Measurements from ENCODE around the gene DIS3L2.

DIS3L2 gene

GRCh38 chr2:232126301-232127099 is 165.0 kb downstream of the DIS3L2 start:
- Histone ChIP-seq H3K9me3 (ENCODE audit: control insufficient read depth, insufficient read depth, low read length) (no peaks in the 10 kb centered on the region), H3K9ac (ENCODE audit: low read depth, low read length) (no peak overlapping the region), H3K4me1 (ENCODE audit: control insufficient read depth, insufficient read depth, low read length) (peaks cover 6% of the 10 kb centered on the region; the same call in 1 of the 2 replicates), H3K36me3 (ENCODE audit: control insufficient read depth, insufficient read depth, low read length) (no peaks in the 10 kb centered on the region), H3K27me3 (ENCODE audit: control insufficient read depth, insufficient read depth, low read length) (no peaks in the 10 kb centered on the region), H3K27ac (ENCODE audit: low read depth, low read length) (no peak overlapping the region), H3K4me3 (ENCODE audit: low read depth, low read length) (no peak overlapping the region)

DNA sequence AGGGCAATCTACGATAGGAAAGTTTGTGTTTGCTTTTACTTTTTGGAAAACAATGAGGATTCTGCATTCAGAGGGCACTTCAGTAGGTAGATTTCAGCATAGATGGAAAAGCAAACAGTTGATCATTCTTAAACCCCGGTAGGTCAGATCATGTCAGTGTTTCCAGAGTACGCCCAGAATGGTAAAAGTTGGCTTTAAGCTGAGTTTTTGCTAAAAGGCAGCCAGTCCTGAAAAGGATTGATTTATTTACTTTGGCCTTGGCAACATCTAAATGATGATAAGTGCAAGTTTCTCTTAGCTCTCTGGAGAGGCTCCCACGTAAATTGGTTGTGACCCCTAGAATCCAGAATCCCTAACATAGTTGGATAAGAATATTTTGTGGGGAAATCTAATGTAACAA is 168.0 kb downstream of the DIS3L2 start:
- Histone ChIP-seq H3K36me3 (ENCODE audit: control insufficient read depth, insufficient read depth, low read length) (no peaks in the 10 kb centered on the region), H3K4me1 (ENCODE audit: control insufficient read depth, insufficient read depth, low read length) (peaks cover 16% of the 10 kb centered on the region), H3K27me3 (ENCODE audit: control insufficient read depth, insufficient read depth, low read length) (no peaks in the 10 kb centered on the region), H3K9ac (ENCODE audit: low read depth, low read length) (no peak overlapping the region), H3K27ac (ENCODE audit: low read depth, low read length) (no peak overlapping the region), H3K4me3 (ENCODE audit: low read depth, low read length) (no peak overlapping the region), H3K9me3 (ENCODE audit: control insufficient read depth, insufficient read depth, low read length) (no peaks in the 10 kb centered on the region)

- H3K27ac ChIP-seq (ENCODE audit: low read depth, low read length) = no peak overlapping the region
- H3K9me3 ChIP-seq (ENCODE audit: control insufficient read depth, insufficient read depth, low read length) = no peaks in the 10 kb centered on the region
- peaks cover 16% of the 10 kb centered on the region for H3K4me1 ChIP-seq (ENCODE audit: control insufficient read depth, insufficient read depth, low read length)
- H3K27me3 ChIP-seq (ENCODE audit: control insufficient read depth, insufficient read depth, low read length) = no peaks in the 10 kb centered on the region
- no peaks in the 10 kb centered on the region for H3K36me3 ChIP-seq (ENCODE audit: control insufficient read depth, insufficient read depth, low read length)
- no peak overlapping the region for H3K9ac ChIP-seq (ENCODE audit: low read depth, low read length)
- no peak overlapping the region for H3K4me3 ChIP-seq (ENCODE audit: low read depth, low read length)
Measured at GRCh38 chr2:232132181-232132580, 170.7 kb downstream of the DIS3L2 start.

DNA sequence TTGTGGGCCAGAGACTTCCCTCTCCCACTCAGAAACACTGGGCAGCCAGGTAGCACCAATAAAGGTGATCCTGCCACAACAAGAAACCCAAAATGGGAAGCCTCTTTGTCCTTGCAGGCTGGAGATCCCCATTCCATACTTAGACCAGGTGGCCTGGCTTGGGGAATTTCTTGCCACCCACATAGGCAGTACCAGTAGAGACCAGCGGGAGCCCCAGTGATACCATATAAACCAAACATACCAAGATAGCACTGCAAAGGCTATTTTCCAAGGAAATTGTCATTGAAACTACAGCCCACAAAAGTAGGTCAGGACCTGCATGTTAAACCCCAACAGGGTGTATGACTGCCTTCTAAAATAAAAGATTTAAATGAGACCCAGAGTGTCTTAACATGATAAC is 171.6 kb downstream of the DIS3L2 start:
- H3K27me3 ChIP-seq (ENCODE audit: control insufficient read depth, insufficient read depth, low read length) = no peaks in the 10 kb centered on the region
- no peak overlapping the region for H3K4me3 ChIP-seq (ENCODE audit: low read depth, low read length)
- peaks cover 16% of the 10 kb centered on the region for H3K4me1 ChIP-seq (ENCODE audit: control insufficient read depth, insufficient read depth, low read length)
- H3K9ac ChIP-seq (ENCODE audit: low read depth, low read length) = no peak overlapping the region
- H3K36me3 ChIP-seq (ENCODE audit: control insufficient read depth, insufficient read depth, low read length) = no peaks in the 10 kb centered on the region
- no peak overlapping the region for H3K27ac ChIP-seq (ENCODE audit: low read depth, low read length)
- no peaks in the 10 kb centered on the region for H3K9me3 ChIP-seq (ENCODE audit: control insufficient read depth, insufficient read depth, low read length)

DNA sequence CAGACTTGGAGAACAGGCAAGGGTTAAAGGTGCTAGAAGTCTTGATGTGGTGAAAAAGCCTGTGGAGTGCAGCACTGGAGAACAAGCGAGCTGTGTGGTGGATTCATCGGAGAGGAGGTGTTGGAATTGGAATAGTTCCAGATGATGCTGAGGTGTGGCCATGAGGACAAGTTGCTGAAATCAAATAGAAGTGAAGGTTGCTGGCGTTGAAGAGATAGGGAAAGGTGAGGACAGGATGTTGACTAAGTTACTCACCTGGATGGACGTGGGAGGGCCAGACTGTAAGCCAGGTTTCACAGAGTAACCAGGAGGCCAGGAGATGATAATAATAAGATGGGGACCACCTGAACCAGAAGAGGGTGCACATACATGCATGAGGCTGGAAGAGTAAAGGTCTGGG is 173.4 kb downstream of the DIS3L2 start:
- Histone ChIP-seq H3K27ac (ENCODE audit: low read depth, low read length) (no peak overlapping the region), H3K36me3 (ENCODE audit: control insufficient read depth, insufficient read depth, low read length) (no peaks in the 10 kb centered on the region), H3K9ac (ENCODE audit: low read depth, low read length) (no peak overlapping the region), H3K4me1 (ENCODE audit: control insufficient read depth, insufficient read depth, low read length) (peaks cover 16% of the 10 kb centered on the region), H3K27me3 (ENCODE audit: control insufficient read depth, insufficient read depth, low read length) (no peaks in the 10 kb centered on the region), H3K4me3 (ENCODE audit: low read depth, low read length) (no peak overlapping the region), H3K9me3 (ENCODE audit: control insufficient read depth, insufficient read depth, low read length) (no peaks in the 10 kb centered on the region)

GRCh38 chr2:232137356-232138147 is 176.0 kb downstream of the DIS3L2 start:
- Histone ChIP-seq H3K27ac (ENCODE audit: low read depth, low read length) (no peak overlapping the region), H3K27me3 (ENCODE audit: control insufficient read depth, insufficient read depth, low read length) (no peaks in the 10 kb centered on the region), H3K9me3 (ENCODE audit: control insufficient read depth, insufficient read depth, low read length) (no peaks in the 10 kb centered on the region), H3K36me3 (ENCODE audit: control insufficient read depth, insufficient read depth, low read length) (no peaks in the 10 kb centered on the region), H3K4me3 (ENCODE audit: low read depth, low read length) (no peak overlapping the region), H3K4me1 (ENCODE audit: control insufficient read depth, insufficient read depth, low read length) (0 out of 2 replicates have a peak, but pooled peaks cover 4% of the 10 kb centered on the region), H3K9ac (ENCODE audit: low read depth, low read length) (no peak overlapping the region)

GRCh38 chr2:232138441-232138840 is 176.9 kb downstream of the DIS3L2 start:
- H3K4me3 ChIP-seq (ENCODE audit: low read depth, low read length) = no peak overlapping the region
- no peak overlapping the region for H3K9ac ChIP-seq (ENCODE audit: low read depth, low read length)
- no peaks in the 10 kb centered on the region for H3K27me3 ChIP-seq (ENCODE audit: control insufficient read depth, insufficient read depth, low read length)
- H3K27ac ChIP-seq (ENCODE audit: low read depth, low read length) = no peak overlapping the region
- no peaks in the 10 kb centered on the region for H3K4me1 ChIP-seq (ENCODE audit: control insufficient read depth, insufficient read depth, low read length)
- H3K36me3 ChIP-seq (ENCODE audit: control insufficient read depth, insufficient read depth, low read length) = no peaks in the 10 kb centered on the region
- no peaks in the 10 kb centered on the region for H3K9me3 ChIP-seq (ENCODE audit: control insufficient read depth, insufficient read depth, low read length)

GRCh38 chr2:232139171-232139594 is 177.7 kb downstream of the DIS3L2 start:
- H3K27ac ChIP-seq (ENCODE audit: low read depth, low read length) = no peak overlapping the region
- H3K4me3 ChIP-seq (ENCODE audit: low read depth, low read length) = no peak overlapping the region
- no peaks in the 10 kb centered on the region for H3K27me3 ChIP-seq (ENCODE audit: control insufficient read depth, insufficient read depth, low read length)
- no peaks in the 10 kb centered on the region for H3K4me1 ChIP-seq (ENCODE audit: control insufficient read depth, insufficient read depth, low read length)
- H3K36me3 ChIP-seq (ENCODE audit: control insufficient read depth, insufficient read depth, low read length) = no peaks in the 10 kb centered on the region
- no peaks in the 10 kb centered on the region for H3K9me3 ChIP-seq (ENCODE audit: control insufficient read depth, insufficient read depth, low read length)
- H3K9ac ChIP-seq (ENCODE audit: low read depth, low read length) = no peak overlapping the region

GRCh38 chr2:232139786-232140562 is 178.5 kb downstream of the DIS3L2 start:
- Histone ChIP-seq H3K4me1 (ENCODE audit: control insufficient read depth, insufficient read depth, low read length) (no peaks in the 10 kb centered on the region), H3K9ac (ENCODE audit: low read depth, low read length) (no peak overlapping the region), H3K27ac (ENCODE audit: low read depth, low read length) (no peak overlapping the region), H3K4me3 (ENCODE audit: low read depth, low read length) (no peak overlapping the region), H3K27me3 (ENCODE audit: control insufficient read depth, insufficient read depth, low read length) (no peaks in the 10 kb centered on the region), H3K9me3 (ENCODE audit: control insufficient read depth, insufficient read depth, low read length) (no peaks in the 10 kb centered on the region), H3K36me3 (ENCODE audit: control insufficient read depth, insufficient read depth, low read length) (no peaks in the 10 kb centered on the region)

DNA sequence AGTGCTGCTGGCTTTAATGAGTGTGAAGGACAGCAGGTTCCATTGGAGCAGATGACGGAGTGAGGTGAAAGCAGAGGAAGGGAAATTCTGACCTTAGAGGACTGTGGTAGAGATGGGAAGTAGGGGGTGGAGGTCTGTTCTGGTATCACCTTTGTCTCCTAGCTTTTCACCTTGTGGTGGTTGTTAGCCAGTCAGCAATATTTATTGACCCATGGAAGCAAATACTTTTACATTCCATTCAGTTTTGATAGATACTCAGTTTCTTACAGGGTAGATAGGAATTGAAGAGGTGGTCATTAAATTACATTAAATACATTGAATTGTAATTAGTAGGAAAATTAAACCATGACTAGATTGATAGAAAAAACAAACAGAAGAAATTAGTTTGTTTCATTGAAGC is 180.1 kb downstream of the DIS3L2 start:
- H3K27me3 ChIP-seq (ENCODE audit: control insufficient read depth, insufficient read depth, low read length) = no peaks in the 10 kb centered on the region
- no peak overlapping the region for H3K4me3 ChIP-seq (ENCODE audit: low read depth, low read length)
- no peaks in the 10 kb centered on the region for H3K36me3 ChIP-seq (ENCODE audit: control insufficient read depth, insufficient read depth, low read length)
- no peaks in the 10 kb centered on the region for H3K9me3 ChIP-seq (ENCODE audit: control insufficient read depth, insufficient read depth, low read length)
- no peak overlapping the region for H3K27ac ChIP-seq (ENCODE audit: low read depth, low read length)
- H3K9ac ChIP-seq (ENCODE audit: low read depth, low read length) = no peak overlapping the region
- H3K4me1 ChIP-seq (ENCODE audit: control insufficient read depth, insufficient read depth, low read length) = no peaks in the 10 kb centered on the region

Measured in HUES48 (cell line).